GM21390 (cell line): ENCODE measurements around the gene TSPAN15.
"Not testable (repeated sequence)": the region's sequence is repeated elsewhere in the genome, so short reads cannot be mapped to it uniquely, and the experiment has no call there.

Experiments used
- ATAC-seq: cut with Tn5 transposase; IDR thresholded peaks from one replicate; pipeline ENCODE4 v1.9.1; 2021; ENCODE audit not compliant: unreplicated experiment

Gene TSPAN15

GRCh38 chr10:69483963-69484362, 32.7 kb downstream of the TSPAN15 start:
- no peak for ATAC-seq

DNA sequence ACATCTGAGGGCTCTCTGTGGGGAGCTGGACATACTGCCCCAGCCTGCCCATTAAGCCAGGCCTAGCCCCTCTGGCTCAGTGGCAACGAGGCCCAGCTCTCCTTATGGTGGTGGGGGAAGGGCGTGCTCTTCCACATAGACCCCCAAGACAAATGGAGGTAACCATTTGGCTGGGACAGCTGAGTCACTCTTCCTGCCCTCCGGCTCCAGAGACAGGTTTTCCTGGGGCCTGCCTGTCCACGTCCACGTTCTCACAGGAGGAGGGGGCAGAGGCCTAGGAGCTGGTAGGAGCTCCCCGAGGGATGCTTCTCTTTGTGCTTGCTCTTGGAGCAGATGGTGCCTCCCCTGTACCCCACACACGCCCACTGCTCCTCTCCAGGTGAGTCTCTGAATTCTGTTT, 33.5 kb downstream of the TSPAN15 start:
- ATAC-seq = no peak

DNA sequence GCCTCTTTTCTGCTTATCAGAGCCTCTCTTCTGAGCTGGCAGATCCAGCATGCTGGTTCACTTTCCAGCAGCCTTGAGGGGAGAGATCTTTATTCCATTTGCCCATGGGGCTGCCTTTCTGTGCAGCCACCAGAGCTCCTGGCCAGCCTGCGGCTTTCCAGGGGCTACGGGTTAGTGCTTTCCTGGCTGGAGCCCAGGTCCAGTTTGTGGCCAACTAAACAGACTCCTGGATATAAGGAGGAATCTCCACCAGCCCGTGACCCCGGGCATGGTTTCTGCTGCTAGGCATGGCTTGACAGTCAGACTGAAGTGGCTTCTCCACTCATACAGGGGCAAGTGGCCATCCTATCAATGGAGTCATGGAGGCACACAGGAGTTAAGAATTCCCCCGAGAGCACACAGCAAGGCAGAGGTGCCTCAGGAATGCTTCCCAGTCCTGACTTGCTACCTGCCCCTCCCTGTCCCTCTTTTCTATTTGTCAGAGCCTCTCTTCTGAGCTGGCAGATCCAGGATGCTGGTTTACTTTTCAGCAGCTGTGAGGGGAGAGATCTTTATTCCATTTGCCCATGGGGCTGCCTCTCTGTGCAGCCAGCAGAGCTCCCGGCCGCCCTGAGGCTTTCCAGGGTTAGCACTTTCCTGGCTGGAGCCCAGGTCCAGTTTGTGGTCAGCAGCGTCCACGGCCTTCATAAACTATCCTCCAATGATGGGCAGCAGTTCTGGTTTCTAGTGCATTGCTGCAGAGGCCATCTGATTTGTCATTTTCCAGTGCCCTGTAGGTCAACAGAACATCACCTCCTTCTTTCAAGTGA, 35.9 kb downstream of the TSPAN15 start:
- no peak for ATAC-seq

DNA sequence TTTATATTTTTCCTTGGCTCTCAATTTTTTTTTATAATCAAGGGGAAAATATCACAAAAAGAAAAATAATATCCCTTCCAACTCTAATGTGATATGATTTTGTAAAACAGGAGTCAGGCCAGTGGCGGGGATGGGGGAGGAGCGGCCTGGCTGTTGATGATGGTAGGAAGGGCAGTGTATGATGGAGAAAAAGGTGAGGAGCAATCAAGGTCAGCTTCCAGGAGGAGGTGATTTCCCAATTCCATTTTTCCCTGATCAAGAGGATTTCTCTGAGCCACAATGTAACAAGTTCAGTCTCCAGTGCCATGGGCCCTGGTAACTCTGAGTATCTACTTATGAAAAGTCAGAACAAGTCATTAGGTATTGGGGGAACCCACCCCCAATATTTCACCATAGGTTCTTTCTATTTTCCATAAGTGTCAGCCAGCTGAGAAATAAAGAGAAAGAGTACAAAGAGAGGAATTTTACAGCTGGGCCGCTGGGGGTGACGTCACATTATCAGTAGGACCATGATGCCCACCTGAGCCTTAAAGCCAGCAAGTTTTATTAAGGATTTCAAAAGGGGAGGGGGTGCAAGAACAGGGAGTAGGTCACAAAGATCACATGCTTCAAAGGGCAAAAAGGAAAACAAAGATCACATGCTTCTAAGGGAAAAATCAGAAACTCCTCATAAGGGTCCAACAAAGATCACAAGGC, 37.0 kb downstream of the TSPAN15 start:
- not testable (repeated sequence) for ATAC-seq

DNA sequence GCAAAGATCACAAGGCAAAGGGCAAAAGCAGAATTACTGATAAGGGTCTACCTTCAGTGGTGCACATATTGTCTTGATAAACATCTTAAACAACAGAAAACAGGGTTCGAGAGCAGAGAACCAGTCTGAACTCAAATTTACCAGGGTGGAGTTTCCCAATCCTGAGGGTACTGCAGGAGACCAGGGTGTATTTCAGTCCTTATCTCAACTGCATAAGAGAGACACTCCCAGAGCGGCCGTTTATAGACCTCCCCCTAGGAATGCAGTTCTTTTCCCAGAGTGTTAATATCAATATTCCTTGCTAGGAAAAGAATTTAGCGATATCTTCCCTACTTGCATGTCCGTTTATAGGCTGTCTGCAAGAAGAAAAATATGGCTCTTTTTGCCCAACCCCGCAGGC, 37.6 kb downstream of the TSPAN15 start:
- ATAC-seq = not testable (repeated sequence)

GRCh38 chr10:69489506-69490090, 38.3 kb downstream of the TSPAN15 start:
- ATAC-seq = no peak

DNA sequence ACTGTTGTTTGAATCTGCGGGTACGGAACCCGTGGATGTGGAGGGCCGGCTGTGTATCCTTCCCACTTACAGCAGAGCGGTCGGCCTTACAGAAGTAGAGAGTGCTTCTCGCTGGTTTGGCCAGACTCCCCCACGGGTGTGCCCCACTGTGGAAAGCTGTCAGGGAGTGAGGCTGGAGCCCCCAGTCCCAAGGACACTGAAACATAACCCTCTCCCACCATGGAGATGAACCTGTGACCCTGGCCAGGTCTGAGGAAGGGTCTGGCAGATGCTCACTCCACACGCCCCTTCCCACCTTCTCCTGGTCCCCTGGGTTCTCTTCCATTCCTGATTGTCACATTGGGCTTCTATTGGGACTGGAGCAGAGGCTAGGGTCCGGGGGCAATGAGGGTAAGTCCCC, 39.6 kb downstream of the TSPAN15 start:
- no peak for ATAC-seq

DNA sequence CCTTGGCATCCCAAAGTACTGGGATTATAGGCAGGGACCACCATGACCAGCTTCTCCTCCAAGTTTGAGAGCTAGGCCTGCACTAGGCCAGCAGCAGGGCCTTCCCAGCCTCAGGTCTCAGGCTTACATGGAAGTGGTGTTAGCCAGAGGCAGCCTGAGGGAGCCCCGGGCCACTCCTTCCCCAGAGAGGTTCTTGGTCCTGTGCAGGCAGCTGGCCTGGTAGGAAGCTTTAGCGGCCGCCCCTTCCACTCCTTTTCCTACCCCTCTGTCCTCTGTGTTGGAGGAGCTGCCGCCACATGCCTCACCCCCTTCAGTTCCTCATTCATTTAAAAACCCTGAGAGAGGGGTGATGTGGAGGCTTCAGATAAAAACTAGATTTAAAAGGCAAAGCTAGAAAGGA, 40.3 kb downstream of the TSPAN15 start:
- ATAC-seq = no peak

DNA sequence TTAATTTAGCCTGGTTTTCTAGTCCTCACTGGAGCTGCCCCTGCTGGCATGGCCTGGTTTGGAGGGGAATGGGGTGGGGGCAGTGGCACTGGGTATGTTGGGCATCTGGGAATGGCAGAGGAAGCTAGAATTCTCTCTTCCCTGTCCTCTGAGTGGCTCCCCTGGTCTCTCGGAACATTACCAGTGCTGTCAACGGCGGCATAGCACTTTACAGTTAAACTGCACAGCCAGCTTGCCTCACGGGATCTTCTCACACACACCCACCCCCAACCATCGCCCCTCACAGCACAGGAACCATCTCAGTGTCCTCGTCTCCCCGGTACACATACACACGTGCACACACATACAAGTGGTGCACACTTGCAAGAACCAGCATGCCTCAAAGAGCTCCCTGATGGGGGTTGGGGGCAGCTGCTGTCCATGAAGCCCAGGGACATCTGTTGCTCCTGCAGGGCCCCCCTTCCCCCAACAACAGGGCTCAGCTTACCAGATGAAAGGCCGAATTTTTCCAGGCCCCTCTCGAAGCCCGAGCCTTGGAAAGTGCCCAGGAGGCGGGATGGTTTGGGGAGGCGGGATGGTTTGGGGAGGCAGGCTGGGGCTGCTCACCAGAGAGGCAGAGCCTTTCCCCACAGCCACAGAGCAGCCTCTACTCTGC, 41.0 kb downstream of the TSPAN15 start:
- ATAC-seq = no peak

- ATAC-seq = no peak
These were observed 41.6 kb downstream of the TSPAN15 start for GRCh38 chr10:69492746-69493462.

DNA sequence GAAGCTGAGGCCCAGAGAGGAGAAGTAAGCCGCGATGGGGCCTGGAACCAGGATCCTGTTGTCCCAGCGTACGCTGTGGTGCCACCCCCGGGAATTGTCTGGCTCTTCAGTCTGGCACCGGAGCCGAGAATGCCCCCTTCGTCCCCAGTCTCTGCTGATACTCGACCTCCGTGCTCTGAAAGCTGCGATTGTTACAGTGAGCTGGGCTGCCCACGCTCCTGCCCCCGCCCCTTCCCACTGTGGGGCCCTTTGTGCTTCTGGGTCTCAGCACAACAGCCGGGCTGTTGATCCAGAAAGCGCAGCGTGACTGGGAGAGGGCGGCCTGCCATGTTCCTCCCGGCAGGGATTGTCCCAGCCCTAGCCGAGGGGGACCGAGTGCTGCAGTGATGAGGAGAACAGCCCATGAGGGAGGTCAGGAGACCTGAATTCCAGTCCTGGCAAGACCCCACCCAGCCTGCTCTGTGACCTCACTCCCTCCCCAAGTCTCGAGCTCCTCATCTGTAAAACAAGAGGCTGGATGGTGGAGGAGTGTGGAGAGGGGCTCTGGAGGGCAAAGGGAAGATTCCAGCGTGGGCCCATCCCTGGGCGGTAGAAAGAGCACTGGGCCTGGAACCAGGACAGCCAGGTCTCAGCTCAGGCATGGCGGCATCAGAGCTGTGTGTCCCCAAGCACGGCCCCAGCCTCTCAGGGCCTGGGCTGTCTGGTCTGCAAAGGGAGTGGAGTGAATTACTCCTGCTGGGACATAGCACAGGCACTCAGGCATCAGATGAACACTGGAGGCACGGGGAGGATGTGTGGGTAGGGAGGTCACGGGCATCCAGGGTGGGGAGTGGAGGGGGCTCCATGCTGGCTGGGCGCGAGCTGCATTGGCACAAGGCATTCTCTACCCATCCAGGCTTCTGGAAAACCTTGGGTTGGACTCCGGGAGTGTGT, 43.6 kb downstream of the TSPAN15 start:
- ATAC-seq = no peak

DNA sequence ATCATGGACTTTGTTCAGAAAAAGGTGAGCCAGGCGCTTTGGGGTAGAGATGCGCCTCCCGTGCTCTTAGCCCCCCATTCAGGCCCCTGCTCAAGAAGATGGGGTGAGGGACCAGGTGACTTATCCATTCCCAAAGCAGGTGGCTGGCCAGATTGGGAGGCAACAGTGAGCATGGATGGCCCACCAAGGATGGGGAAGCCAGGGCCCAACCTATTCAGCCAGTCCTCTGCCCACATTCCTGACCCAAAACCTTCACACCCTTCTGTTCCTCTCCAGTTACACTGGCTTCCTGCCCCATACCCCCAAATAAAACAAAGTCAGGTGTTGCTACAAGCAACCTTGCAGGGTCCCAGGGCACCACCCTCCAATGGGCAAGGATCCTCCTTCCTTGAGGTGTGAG, 44.4 kb downstream of the TSPAN15 start:
- no peak for ATAC-seq

- ATAC-seq = no peak
These were observed 45.3 kb downstream of the TSPAN15 start for GRCh38 chr10:69496352-69497230.

DNA sequence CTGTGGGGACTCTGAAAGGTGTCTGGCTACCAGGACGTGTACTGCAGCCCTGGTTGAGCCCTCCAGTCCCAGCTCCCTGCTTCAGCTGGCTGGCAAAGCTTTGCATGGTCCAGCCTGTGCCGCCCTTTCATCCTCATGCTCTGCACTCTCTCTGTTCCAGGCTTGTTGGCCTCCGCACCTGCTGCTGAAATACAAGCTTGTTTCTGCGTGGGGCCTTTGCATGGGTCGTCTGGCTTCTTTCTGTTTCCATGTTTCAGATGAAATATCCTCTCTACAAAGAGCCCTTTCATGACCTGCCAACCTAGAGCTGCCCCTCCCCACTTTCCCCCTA, 45.9 kb downstream of the TSPAN15 start:
- no peak for ATAC-seq

DNA sequence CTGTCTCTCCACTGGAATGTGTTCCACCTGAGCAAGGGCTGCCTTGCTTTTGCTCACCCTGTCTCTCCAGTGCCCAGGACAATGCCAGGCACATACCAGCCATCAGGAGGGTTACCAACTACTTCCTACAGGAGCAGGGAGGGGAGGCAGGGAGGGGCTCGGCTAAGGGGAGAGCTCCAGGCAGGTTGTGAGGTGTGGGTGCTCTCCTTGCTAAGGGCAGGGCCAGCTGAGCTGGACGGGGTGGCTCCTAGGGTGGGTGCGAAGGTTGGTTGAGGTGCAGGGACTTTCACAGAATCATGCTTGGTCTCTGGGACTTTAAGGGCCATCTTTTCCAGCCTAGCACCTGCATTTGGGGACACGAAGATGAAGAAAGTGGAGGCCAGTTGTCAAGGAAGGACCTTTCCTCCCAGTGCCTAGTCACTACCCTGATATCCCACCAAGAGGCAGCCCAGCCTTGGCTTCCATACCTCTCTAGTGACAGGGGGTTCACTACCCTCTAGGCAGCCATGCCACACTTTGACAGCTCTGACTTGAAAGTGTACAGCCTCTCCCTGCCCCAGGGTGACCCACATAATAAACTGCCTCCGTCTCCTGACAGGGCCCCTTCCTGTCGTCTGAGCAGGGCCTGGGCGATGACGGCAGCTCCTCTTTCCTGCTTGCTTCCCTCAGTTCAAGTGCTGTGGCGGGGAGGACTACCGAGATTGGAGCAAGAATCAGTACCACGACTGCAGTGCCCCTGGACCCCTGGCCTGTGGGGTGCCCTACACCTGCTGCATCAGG, 46.5 kb downstream of the TSPAN15 start:
- ATAC-seq = no peak

DNA sequence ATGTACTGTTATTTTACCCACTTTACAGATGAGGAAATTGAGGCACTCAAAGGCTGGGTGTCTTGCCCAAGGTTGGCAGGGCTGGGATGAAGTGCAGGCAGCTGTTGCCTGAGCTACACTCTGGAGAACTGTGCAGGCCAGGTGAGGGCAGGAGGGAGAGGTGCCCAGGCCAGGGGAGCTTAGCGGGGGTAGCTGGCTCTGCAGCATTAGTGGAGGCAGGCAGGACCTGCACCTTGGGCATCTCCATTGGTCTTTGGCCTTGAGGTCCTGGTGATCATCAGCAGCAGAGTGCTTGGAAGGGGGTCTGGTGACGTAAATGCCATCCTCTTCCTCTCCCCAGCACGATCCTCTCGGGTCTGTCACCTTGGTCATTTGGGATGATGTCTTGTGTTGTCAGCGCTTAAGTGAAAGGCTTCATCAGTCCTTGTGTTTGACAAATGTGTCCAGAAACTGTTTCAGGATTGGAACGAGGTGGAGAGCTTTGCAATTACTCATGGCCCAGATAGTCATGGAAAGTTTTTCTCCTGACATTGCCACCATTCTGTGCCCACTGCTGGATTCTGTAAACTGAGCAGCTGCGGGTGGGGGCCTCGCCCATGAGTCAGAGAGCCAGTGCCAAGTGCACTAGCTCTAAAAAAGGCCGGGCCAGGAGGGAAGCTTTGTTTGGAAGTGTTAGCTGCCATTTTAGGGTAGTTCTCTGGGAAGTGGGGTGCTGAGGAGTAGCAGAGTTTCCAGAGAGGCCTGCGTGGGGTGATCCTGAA, 47.6 kb downstream of the TSPAN15 start:
- ATAC-seq = no peak
